Osteocyte (in vitro differentiated cells): ENCODE measurements around the gene PLD6. TPM values are rescaled to one million over a fixed set of nuclear protein-coding genes. Genes with fewer than 3 reads are reported as not detected.

Source experiments
- DNase-seq: peaks from one replicate; pipeline ENCODE4 v3.0.0; 2021; ENCODE audit warnings: mixed read lengths; ENCODE audit not compliant: unreplicated experiment; ENCODE audit errors: extremely low spot score
- H3K27ac Mint-ChIP-seq: one replicate; pipeline ENCODE4 v1.8.0; 2021; ENCODE audit warnings: mild to moderate bottlenecking, mixed read lengths; ENCODE audit not compliant: unreplicated experiment
- H3K27me3 Mint-ChIP-seq: one replicate; pipeline ENCODE4 v1.8.0; 2021; ENCODE audit warnings: mixed read lengths; ENCODE audit not compliant: unreplicated experiment
- H3K36me3 Mint-ChIP-seq: one replicate; pipeline ENCODE4 v1.8.0; 2021; ENCODE audit warnings: mixed read lengths; ENCODE audit not compliant: unreplicated experiment
- H3K4me1 Mint-ChIP-seq: one replicate; pipeline ENCODE4 v1.8.0; 2021; ENCODE audit warnings: mixed read lengths; ENCODE audit not compliant: unreplicated experiment
- H3K4me3 Mint-ChIP-seq: one replicate; pipeline ENCODE4 v1.8.0; 2021; ENCODE audit warnings: mild to moderate bottlenecking, moderate library complexity, mixed read lengths; ENCODE audit not compliant: unreplicated experiment
- H3K9me3 Mint-ChIP-seq: one replicate; pipeline ENCODE4 v1.8.0; 2021; ENCODE audit warnings: mixed read lengths; ENCODE audit not compliant: unreplicated experiment
- total RNA-seq: library from RNA; stranded (reverse); gene quantifications from 2 replicates; pipeline ENCODE4 v1.2.1, GENCODE V29; 2021
- TF ChIP-seq, protein P1 (sequence below): fragments of 200-600 bp; sonication (generic); IDR thresholded peaks from 2 replicates; pipeline ENCODE4 v1.5.0; 2021; ENCODE audit warnings: antibody characterized with exemption, mild to moderate bottlenecking, moderate library complexity

PLD6 gene
- total RNA-seq, 1 donor from 2014 or later, result 0.81 TPM

DNA sequence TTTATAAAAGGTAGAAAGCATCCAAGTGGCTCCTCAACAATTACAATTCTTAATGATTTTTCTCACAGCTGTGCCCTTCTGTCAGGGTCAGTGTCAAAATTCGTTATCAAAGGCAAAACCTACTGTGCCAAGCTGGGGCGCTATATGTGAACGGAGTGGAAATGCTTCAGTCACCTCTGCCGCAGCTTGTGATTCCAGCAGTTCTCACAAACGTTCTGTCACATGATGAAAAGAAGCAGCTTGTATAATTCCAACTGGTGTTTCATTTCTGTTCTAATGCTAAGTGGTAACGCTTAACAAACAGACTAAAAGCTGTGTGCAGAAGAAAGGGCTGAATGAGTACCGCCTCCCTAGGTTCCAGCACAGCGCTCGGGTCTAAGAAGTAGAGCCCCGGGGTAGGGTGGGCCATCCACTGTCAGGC, 14.2 kb downstream of the PLD6 start:
- Mint-ChIP-seq H3K4me1 (peaks cover 31% of the 10 kb centered on the region), H3K27ac (peak overlapping the region; percentile 67), H3K27me3 (no peaks in the 10 kb centered on the region), H3K9me3 (no peaks in the 10 kb centered on the region), H3K4me3 (no peak overlapping the region), H3K36me3 (peaks cover 8% of the 10 kb centered on the region)
- TF ChIP-seq, protein P1, sequence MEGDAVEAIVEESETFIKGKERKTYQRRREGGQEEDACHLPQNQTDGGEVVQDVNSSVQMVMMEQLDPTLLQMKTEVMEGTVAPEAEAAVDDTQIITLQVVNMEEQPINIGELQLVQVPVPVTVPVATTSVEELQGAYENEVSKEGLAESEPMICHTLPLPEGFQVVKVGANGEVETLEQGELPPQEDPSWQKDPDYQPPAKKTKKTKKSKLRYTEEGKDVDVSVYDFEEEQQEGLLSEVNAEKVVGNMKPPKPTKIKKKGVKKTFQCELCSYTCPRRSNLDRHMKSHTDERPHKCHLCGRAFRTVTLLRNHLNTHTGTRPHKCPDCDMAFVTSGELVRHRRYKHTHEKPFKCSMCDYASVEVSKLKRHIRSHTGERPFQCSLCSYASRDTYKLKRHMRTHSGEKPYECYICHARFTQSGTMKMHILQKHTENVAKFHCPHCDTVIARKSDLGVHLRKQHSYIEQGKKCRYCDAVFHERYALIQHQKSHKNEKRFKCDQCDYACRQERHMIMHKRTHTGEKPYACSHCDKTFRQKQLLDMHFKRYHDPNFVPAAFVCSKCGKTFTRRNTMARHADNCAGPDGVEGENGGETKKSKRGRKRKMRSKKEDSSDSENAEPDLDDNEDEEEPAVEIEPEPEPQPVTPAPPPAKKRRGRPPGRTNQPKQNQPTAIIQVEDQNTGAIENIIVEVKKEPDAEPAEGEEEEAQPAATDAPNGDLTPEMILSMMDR, result no peak
- no peak for DNase-seq

DNA sequence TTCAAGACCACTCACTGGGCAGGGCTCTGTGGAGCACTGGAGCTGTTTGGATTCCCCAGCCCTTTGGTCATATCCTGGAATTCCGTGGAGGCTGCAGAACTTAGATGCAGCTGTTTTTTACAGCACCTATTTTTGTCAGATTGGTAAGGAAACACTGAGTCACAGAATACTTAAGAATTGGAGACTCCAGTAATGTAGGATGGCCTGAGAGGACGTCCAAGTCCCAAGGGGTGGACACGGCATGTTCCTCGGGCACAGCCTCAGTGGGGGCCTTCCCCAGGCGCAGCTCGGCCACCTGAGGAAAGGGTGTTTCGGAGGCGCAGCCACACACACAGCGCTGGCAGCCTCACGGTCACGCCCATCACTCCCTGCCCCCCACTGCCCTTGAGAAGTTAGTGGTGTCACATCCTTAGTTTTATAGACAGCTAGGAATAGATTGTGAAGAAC, 14.8 kb downstream of the PLD6 start:
- DNase-seq, result no peak
- Mint-ChIP-seq H3K4me3 (no peak overlapping the region), H3K36me3 (peaks cover 8% of the 10 kb centered on the region), H3K4me1 (peaks cover 37% of the 10 kb centered on the region), H3K9me3 (no peaks in the 10 kb centered on the region), H3K27ac (peak overlapping the region; percentile 67), H3K27me3 (no peaks in the 10 kb centered on the region)
- TF ChIP-seq, protein P1, result no peak

DNA sequence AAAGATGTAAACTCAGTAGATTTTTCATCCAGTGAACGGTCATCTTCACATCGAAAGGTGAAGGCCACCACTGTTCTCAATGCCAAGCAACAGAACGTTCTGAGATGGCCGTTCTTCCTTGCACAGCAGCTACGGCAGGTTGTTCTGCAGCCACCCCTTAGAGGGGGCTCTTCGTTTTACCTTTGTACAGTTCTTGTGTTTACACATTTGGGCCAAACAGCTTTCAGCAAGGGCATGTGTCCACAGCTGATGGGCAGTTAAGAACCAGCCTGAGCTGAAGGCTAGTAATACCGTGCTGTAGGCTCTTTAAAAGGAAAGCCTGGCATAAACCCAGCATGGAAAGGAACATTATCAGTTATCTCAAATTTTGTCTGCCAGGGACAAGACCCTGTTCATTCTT, 15.9 kb downstream of the PLD6 start:
- H3K27me3 Mint-ChIP-seq, result no peaks in the 10 kb centered on the region
- peaks cover 38% of the 10 kb centered on the region for H3K4me1 Mint-ChIP-seq
- TF ChIP-seq, protein P1, result no peak
- H3K9me3 Mint-ChIP-seq, result no peaks in the 10 kb centered on the region
- no peak for DNase-seq
- peaks cover 13% of the 10 kb centered on the region for H3K36me3 Mint-ChIP-seq
- no peak overlapping the region for H3K27ac Mint-ChIP-seq
- no peak overlapping the region for H3K4me3 Mint-ChIP-seq

DNA sequence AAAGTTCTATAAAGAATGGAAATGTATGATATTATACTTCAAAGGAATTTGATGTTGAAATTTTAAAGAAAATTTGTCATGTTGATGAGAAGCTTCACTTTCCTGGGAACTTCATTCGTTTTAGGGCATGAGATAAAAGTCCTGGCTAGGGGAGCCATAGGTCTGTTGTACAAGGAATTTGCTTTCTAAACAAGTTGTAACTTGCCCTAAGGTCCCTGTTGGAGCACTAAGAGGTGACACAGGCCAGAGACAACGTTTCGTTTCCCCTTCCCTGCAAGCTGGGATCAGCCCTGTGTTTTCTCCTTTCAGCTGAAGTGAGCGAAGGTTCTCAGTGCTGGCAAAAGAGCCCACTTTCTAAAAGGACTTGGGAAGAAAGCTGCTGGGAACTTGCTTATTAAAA, 16.6 kb downstream of the PLD6 start:
- Mint-ChIP-seq H3K9me3 (no peaks in the 10 kb centered on the region), H3K4me1 (peaks cover 38% of the 10 kb centered on the region), H3K27ac (no peak overlapping the region), H3K4me3 (no peak overlapping the region), H3K27me3 (no peaks in the 10 kb centered on the region), H3K36me3 (peaks cover 16% of the 10 kb centered on the region)
- TF ChIP-seq, protein P1, result no peak
- no peak for DNase-seq

DNA sequence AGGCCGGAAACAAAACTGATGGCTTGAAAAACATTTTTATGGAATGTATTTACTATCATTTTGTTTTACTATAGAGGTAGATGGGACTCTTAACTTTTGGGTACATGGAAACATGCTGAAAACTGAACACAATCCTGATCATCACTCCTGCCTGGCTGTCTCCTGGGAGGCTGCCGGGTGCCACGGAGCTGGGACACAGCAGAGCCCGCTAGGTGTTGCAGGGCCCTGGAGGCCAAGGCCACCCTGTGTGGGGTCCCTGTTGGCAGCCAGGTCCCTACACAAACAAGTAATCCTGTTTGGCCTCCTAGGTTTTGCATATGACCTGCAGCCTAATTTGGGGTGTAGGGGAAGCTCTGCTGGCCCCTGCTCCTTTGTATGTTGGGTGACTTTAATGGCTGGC, 17.5 kb downstream of the PLD6 start:
- H3K4me1 Mint-ChIP-seq, result peaks cover 38% of the 10 kb centered on the region
- peaks cover 26% of the 10 kb centered on the region for H3K36me3 Mint-ChIP-seq
- no peaks in the 10 kb centered on the region for H3K27me3 Mint-ChIP-seq
- H3K27ac Mint-ChIP-seq, result no peak overlapping the region
- DNase-seq, result no peak
- H3K4me3 Mint-ChIP-seq, result no peak overlapping the region
- no peaks in the 10 kb centered on the region for H3K9me3 Mint-ChIP-seq
- TF ChIP-seq, protein P1, result no peak
